Measurements from ENCODE around the gene HOXC11.

- TF ChIP-seq CTCF (IDR thresholded peaks at IDR 0.05) (no peak), POLR2AphosphoS5 (IDR thresholded peaks at IDR 0.05) (no peak)
Observed at GRCh38 chr12:53939141-53940108, 33.5 kb upstream of the HOXC11 start.

Measured in sigmoid colon (tissue), 4 donors.